Caco-2 (cell line): ENCODE data around the gene CR1. TPM values are rescaled to one million over a fixed set of nuclear protein-coding genes. Genes with fewer than 3 reads are reported as not detected.
A peak's percentile ranks its signal among the peaks of the same experiment; 100 is the strongest.

Source experiments
- Bru-seq: library from RNA; stranded (reverse); fragments of 400-500 nt; gene quantifications from one replicate; lab custom pipeline; 2021; lab: Mats Ljungman, UMichigan
- BruChase-seq, 2 experiments: library from RNA; stranded (reverse); fragments of 400-500 nt; gene quantifications; one replicate each; lab custom pipeline; 2021; lab: Mats Ljungman, UMichigan
- BruUV-seq: library from RNA; stranded (reverse); fragments of 400-500 nt; replicated peaks from 2 replicates; lab custom pipeline; 2021; lab: Mats Ljungman, UMichigan
- CTCF ChIA-PET: fragments of 300-600 bp; sonication (Branson Sonifier 250); formaldehyde crosslinking; loops from one replicate; lab custom pipeline; 2022; ENCODE audit warnings: antibody characterized with exemption; lab: Charles Lee
- POLR2A ChIA-PET: fragments of 300-600 bp; sonication (Branson Sonifier 250); formaldehyde crosslinking; loops from one replicate; lab custom pipeline; 2022; ENCODE audit warnings: antibody characterized with exemption; lab: Charles Lee
- DNase-seq, 2 experiments: peaks; one replicate each; pipeline versions ENCODE4 v3.0.0 to v3.0.0-alpha.2; 2020 to 2022
- H3K27me3 ChIP-seq: replicated peaks from 2 replicates; pipeline ENCODE4 v1.6.0; 2011; ENCODE audit warnings: low read length; ENCODE audit not compliant: control insufficient read depth, insufficient read depth
- H3K36me3 ChIP-seq: 2 replicates; pipeline ENCODE4 v1.5.1; 2011; ENCODE audit warnings: low read length; ENCODE audit not compliant: control insufficient read depth, insufficient read depth
- H3K4me1 ChIP-seq: fragments of 250-450 bp; sonication (Bioruptor Pico); 2 replicates; pipeline ENCODE4 v1.5.1; 2020; ENCODE audit warnings: mild to moderate bottlenecking
- H3K4me3 ChIP-seq: 2 replicates; pipeline ENCODE4 v1.5.1; 2011; ENCODE audit warnings: low read depth, mild to moderate bottlenecking, control low read depth, low read length
- H3K9me3 ChIP-seq: fragments of 250-450 bp; sonication (Bioruptor Pico); 2 replicates; pipeline ENCODE4 v1.5.1; 2020; ENCODE audit warnings: mild to moderate bottlenecking, moderate library complexity
- H3K27ac Mint-ChIP-seq: one replicate; pipeline ENCODE4 v1.8.0; 2022; ENCODE audit warnings: mixed read lengths; ENCODE audit not compliant: unreplicated experiment
- H3K27me3 Mint-ChIP-seq: one replicate; pipeline ENCODE4 v1.8.0; 2022; ENCODE audit warnings: mixed read lengths; ENCODE audit not compliant: insufficient read depth, unreplicated experiment
- H3K36me3 Mint-ChIP-seq: one replicate; pipeline ENCODE4 v1.8.0; 2022; ENCODE audit warnings: mild to moderate bottlenecking, mixed read lengths; ENCODE audit not compliant: insufficient read depth, unreplicated experiment
- H3K4me1 Mint-ChIP-seq: one replicate; pipeline ENCODE4 v1.8.0; 2022; ENCODE audit warnings: low read depth, mixed read lengths; ENCODE audit not compliant: unreplicated experiment
- H3K4me3 Mint-ChIP-seq: one replicate; pipeline ENCODE4 v1.8.0; 2022; ENCODE audit warnings: mild to moderate bottlenecking, moderate library complexity, mixed read lengths; ENCODE audit not compliant: unreplicated experiment
- H3K9me3 Mint-ChIP-seq: one replicate; pipeline ENCODE4 v1.8.0; 2022; ENCODE audit warnings: mixed read lengths; ENCODE audit not compliant: unreplicated experiment
- intact Hi-C: fragments of 100-400 bp; cut with micrococcal nuclease; formaldehyde crosslinking; loops from one replicate; pipeline ENCODE4 v1.10.0; 2022; ENCODE audit not compliant: unreplicated experiment
- long read RNA-seq: library from polyadenylated mRNA; stranded (forward); transcript quantifications from one replicate; pipeline ENCODE4 v2.0.0, GENCODE V29; 2022
- total RNA-seq: library from RNA; stranded (reverse); gene quantifications from 2 replicates; pipeline ENCODE4 v1.2.3, GENCODE V29; 2022
- TF ChIP-seq, protein P1 (sequence below), 2 experiments: fragments of 200-600 bp in 1 of 2; IDR thresholded peaks; 1 replicate in 1 of 2; 2 replicates in 1 of 2; pipeline versions ENCODE4 v1.5.1 to v1.8.0; 2011 to 2022; ENCODE audit warnings: antibody characterized with exemption in 1 of 2, control low read depth in 1 of 2, inconsistent platforms in 1 of 2, low read depth in 1 of 2, low read length in 1 of 2, mild to moderate bottlenecking in 1 of 2, moderate library complexity in 1 of 2; ENCODE audit not compliant: insufficient read depth in 1 of 2, severe bottlenecking in 1 of 2, unreplicated experiment in 1 of 2

CR1 gene
- total RNA-seq, result not detected in 2 replicates
- not detected for Bru-seq, nascent RNA
- percentile 2 among the genes with signal in this experiment for BruChase-seq, experiment 1, labeled RNA remaining after a 2-hour chase
- percentile 0 among the genes with signal in this experiment for BruChase-seq, experiment 2, labeled RNA remaining after a 6-hour chase
- long read RNA-seq, result 0 reads

GRCh38 chr1:207495801-207496792 is at the start of gene CR1:
CR1 (plus strand) TSS chr1:207496157; CDS start chr1:207496268, 111 bp downstream.
- ChIA-PET CTCF (interaction anchor here (0.5 kb wide), 1 partner anchor 18 kb away, joined by 3 read pairs; no protein-coding TSS in a partner anchor), POLR2A (no interaction called here)
- no peaks in the 10 kb centered on the region for H3K27me3 ChIP-seq
- TF ChIP-seq, protein P1, sequence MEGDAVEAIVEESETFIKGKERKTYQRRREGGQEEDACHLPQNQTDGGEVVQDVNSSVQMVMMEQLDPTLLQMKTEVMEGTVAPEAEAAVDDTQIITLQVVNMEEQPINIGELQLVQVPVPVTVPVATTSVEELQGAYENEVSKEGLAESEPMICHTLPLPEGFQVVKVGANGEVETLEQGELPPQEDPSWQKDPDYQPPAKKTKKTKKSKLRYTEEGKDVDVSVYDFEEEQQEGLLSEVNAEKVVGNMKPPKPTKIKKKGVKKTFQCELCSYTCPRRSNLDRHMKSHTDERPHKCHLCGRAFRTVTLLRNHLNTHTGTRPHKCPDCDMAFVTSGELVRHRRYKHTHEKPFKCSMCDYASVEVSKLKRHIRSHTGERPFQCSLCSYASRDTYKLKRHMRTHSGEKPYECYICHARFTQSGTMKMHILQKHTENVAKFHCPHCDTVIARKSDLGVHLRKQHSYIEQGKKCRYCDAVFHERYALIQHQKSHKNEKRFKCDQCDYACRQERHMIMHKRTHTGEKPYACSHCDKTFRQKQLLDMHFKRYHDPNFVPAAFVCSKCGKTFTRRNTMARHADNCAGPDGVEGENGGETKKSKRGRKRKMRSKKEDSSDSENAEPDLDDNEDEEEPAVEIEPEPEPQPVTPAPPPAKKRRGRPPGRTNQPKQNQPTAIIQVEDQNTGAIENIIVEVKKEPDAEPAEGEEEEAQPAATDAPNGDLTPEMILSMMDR (IDR thresholded peaks at IDR 0.05; ENCODE audit: insufficient read depth in 1 of 2, low read depth in 1 of 2, low read length in 1 of 2, severe bottlenecking in 1 of 2, unreplicated experiment in 1 of 2), result no peak
- no peaks in the 10 kb centered on the region for H3K4me1 ChIP-seq
- intact Hi-C loops, result loop anchor here (5.0 kb wide), 4 partner anchors 74 to 514 kb away; no protein-coding TSS in a partner anchor
- no peak for DNase-seq
- H3K36me3 Mint-ChIP-seq, result no peaks in the 10 kb centered on the region
- H3K4me3 Mint-ChIP-seq, result no peak within 1 kb of the TSS
- H3K4me1 Mint-ChIP-seq, result no peaks in the 10 kb centered on the region
- H3K27me3 Mint-ChIP-seq, result peaks cover 9% of the 10 kb centered on the region
- no peaks in the 10 kb centered on the region for H3K36me3 ChIP-seq
- H3K9me3 ChIP-seq, result no peaks in the 10 kb centered on the region
- no peak within 1 kb of the TSS for H3K27ac Mint-ChIP-seq
- no peaks in the 10 kb centered on the region for H3K9me3 Mint-ChIP-seq
- no peak within 1 kb of the TSS for H3K4me3 ChIP-seq
- no TSS peak for BruUV-seq

DNA sequence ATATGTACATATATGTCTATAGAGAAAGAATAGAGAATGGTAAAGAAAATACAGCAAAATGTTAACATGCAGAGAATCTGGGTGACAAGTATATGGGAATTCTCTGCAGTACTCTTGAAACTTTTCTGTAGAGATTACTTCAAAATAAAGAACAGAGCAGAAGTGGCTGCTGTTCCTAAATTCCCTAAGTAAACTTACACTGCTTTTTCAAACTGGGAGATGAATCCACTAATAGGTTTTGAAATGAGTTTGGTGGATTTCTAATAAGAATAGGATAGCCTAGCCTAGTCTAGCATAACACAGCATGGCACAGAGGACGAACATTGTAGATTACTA is 42.3 kb upstream of the CR1 start:
- no peaks in the 10 kb centered on the region; the same call in 1 of the 2 replicates for H3K27me3 ChIP-seq
- POLR2A ChIA-PET, result no interaction called here
- CTCF ChIA-PET, result interaction anchor here (1.4 kb wide), 1 partner anchor 49 kb away, joined by 9 read pairs; no protein-coding TSS in a partner anchor
- intact Hi-C loops, result loop anchor here (2.0 kb wide), 1 partner anchor 45 kb away; no protein-coding TSS in a partner anchor
- no peaks in the 10 kb centered on the region; the same call in 1 of the 2 replicates for H3K4me1 ChIP-seq
- H3K27ac Mint-ChIP-seq, result no peak overlapping the region
- DNase-seq, result no peak
- peak overlapping the region; percentile 43 for H3K4me3 ChIP-seq
- no peaks in the 10 kb centered on the region for H3K9me3 ChIP-seq
- no peaks in the 10 kb centered on the region for H3K36me3 ChIP-seq
- H3K4me1 Mint-ChIP-seq, result no peaks in the 10 kb centered on the region
- H3K27me3 Mint-ChIP-seq, result peaks cover 21% of the 10 kb centered on the region
- no TSS peak for BruUV-seq
- H3K9me3 Mint-ChIP-seq, result no peaks in the 10 kb centered on the region
- TF ChIP-seq, protein P1 (IDR thresholded peaks at IDR 0.05; ENCODE audit: insufficient read depth in 1 of 2, low read depth in 1 of 2, low read length in 1 of 2, severe bottlenecking in 1 of 2, unreplicated experiment in 1 of 2), result no peak
- H3K36me3 Mint-ChIP-seq, result no peaks in the 10 kb centered on the region
- peak overlapping the region; percentile 63 for H3K4me3 Mint-ChIP-seq
